ENCODE data around the gene METTL23. TPM values are rescaled to one million over a fixed set of nuclear protein-coding genes. Genes with fewer than 3 reads are reported as not detected.

Gene METTL23
- total and polyA plus RNA-seq, 2 donors (not counting 3 experiments of a cell fraction or from before 2014, with no cell fraction given) = 19.5 to 33.4 TPM

GRCh38 chr17:76737676-76738467 lies 11.2 kb downstream of the METTL23 start, which contains the start of gene MFSD11:
MFSD11 (plus strand) TSS chr17:76738119; CDS start chr17:76738353, 234 bp downstream.
- ChIA-PET POLR2A (interaction anchor here (1.0 to 2.7 kb wide), 5 partner anchors 10 to 66 kb away, joined by 3 to 21 read pairs (median 5); no protein-coding TSS in a partner anchor), CTCF (interaction anchor here (1.4 to 3.8 kb wide), 6 partner anchors 11 to 319 kb away, joined by 3 to 22 read pairs (median 8); partner anchors contain the start of genes JMJD6 and METTL23)
- H3K36me3 ChIP-seq (ENCODE audit: control insufficient read depth in 2 of 2, extremely low read depth in 1 of 2, insufficient read depth in 2 of 2, low read length in 2 of 2) = peaks cover 6 to 25% of the 10 kb centered on the region in 2 experiments
- H3K9me1 ChIP-seq (replicated peaks; ENCODE audit: control insufficient read depth, extremely low read depth, insufficient read depth, low read length) = no peaks in the 10 kb centered on the region
- H3K4me3 ChIP-seq (replicated peaks in 1 of 3; ENCODE audit: insufficient read depth in 1 of 3, low read depth in 1 of 3, low read length in 3 of 3) = peak within 1 kb of the TSS; percentile 82 to 96 (median 90)
- H3K27ac ChIP-seq (ENCODE audit: insufficient read depth, low read depth, low read length) = peak within 1 kb of the TSS; percentile 92
- H4K20me1 ChIP-seq (replicated peaks; ENCODE audit: control insufficient read depth, extremely low read depth, insufficient read depth, low read length) = peaks cover 6% of the 10 kb centered on the region
- TF ChIP-seq POLR2AphosphoS5 (IDR thresholded peaks at IDR 0.05; ENCODE audit: insufficient read depth, low read depth, low read length) (no peak), EZH2 (IDR thresholded peaks at IDR 0.05; ENCODE audit: borderline replicate concordance, low read depth, low read length, severe bottlenecking) (no peak), FOS (IDR thresholded peaks at IDR 0.05; ENCODE audit: borderline replicate concordance, insufficient read depth, low read length) (peak; percentile 80), JUN (IDR thresholded peaks at IDR 0.05; ENCODE audit: borderline replicate concordance, insufficient read depth, insufficient read length, low read depth) (peak; percentile 3), POLR2A (IDR thresholded peaks at IDR 0.05; ENCODE audit: low read depth, low read length) (peak; percentile 47)
- TF ChIP-seq, protein P1, sequence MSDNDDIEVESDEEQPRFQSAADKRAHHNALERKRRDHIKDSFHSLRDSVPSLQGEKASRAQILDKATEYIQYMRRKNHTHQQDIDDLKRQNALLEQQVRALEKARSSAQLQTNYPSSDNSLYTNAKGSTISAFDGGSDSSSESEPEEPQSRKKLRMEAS (IDR thresholded peaks at IDR 0.05; ENCODE audit: insufficient read depth, insufficient read length) = peak; percentile 38
- H3K27me3 ChIP-seq (ENCODE audit: control insufficient read depth in 2 of 2, insufficient read depth in 2 of 2, low read length in 2 of 2) = no peaks in the 10 kb centered on the region
- peaks cover 37% of the 10 kb centered on the region for H3K4me1 ChIP-seq (ENCODE audit: control insufficient read depth, extremely low read depth, insufficient read depth, low read length)
- BruUV-seq (replicated peaks) = TSS peak; percentile 57
- peaks cover 55% of the 10 kb centered on the region for H3K79me2 ChIP-seq (ENCODE audit: control insufficient read depth, insufficient read depth, low read length)
- peak within 1 kb of the TSS; percentile 87 for H2AFZ ChIP-seq (ENCODE audit: low read depth, low read length)
- H3K4me2 ChIP-seq (ENCODE audit: insufficient read depth, low read length) = peak within 1 kb of the TSS; percentile 96
- dilution Hi-C loops (cut with MboI; ENCODE audit: extremely low pct_ligation_motif_present, low sequenced_read_pairs) = no loop called here
- intact Hi-C loops (cut with micrococcal nuclease) = loop anchor here (1.0 to 5.0 kb wide), 5 partner anchors 12 to 402 kb away; partner anchors contain the start of genes JMJD6, METTL23 and SEC14L1
- no peaks in the 10 kb centered on the region for H3K9me3 ChIP-seq (replicated peaks; ENCODE audit: control insufficient read depth, insufficient read depth, low read length)
- no peak for FAIRE-seq
- peak within 1 kb of the TSS; percentile 97 for H3K9ac ChIP-seq (replicated peaks; ENCODE audit: extremely low read depth, insufficient read depth, low read length)
- peak; percentile 96 for DNase-seq (ENCODE audit: low read depth, low spot score)

Data from endothelial cell of umbilical vein (primary cell).